Right lobe of liver (tissue), 6 donors: ENCODE data around the gene TERT. TPM values are rescaled to one million over a fixed set of nuclear protein-coding genes. Genes with fewer than 3 reads are reported as not detected.

ENCODE experiments used
- ATAC-seq, 4 donors: fragments of 200-7000 bp; cut with Tn5 transposase; one replicate each; pipeline ENCODE4 v1.9.1; 2020; ENCODE audit warnings: mild to moderate bottlenecking in 4 of 4, moderate library complexity in 4 of 4
- DNase-seq, 3 donors: peaks; one replicate each; pipeline ENCODE4 v3.0.0-alpha.2; 2020
- H3K27ac ChIP-seq, 3 donors: fragments of 200-600 bp; one replicate each; pipeline ENCODE4 v1.8.0; 2022
- H3K27me3 ChIP-seq, 2 donors: fragments of 200-600 bp; one replicate each; pipeline ENCODE4 v1.8.0; 2022
- H3K36me3 ChIP-seq, 4 donors: fragments of 200-600 bp; sonication (generic) in 1 of 4; one replicate each; pipeline versions ENCODE4 v1.5.1 to v1.8.0; 2017 to 2022; ENCODE audit warnings: control low read depth in 1 of 4
- H3K4me1 ChIP-seq, 4 donors: fragments of 200-600 bp; sonication (generic) in 1 of 4; one replicate each; pipeline versions ENCODE4 v1.5.1 to v1.8.0; 2017 to 2022; ENCODE audit warnings: control low read depth in 1 of 4
- H3K4me3 ChIP-seq, 3 donors: fragments of 200-600 bp; one replicate each; pipeline ENCODE4 v1.8.0; 2022
- H3K9me3 ChIP-seq, 4 donors: fragments of 200-600 bp; sonication (generic) in 1 of 4; one replicate each; pipeline versions ENCODE4 v1.5.1 to v1.8.0; 2017 to 2022; ENCODE audit warnings: control low read depth in 1 of 4
- CTCF ChIP-seq, 4 donors: fragments of 200-600 bp in 3 of 4; fragments of 450-650 bp in 1 of 4; IDR thresholded peaks; one replicate each; pipeline versions ENCODE4 v1.5.1 to v1.8.0; 2016 to 2022; ENCODE audit warnings: antibody characterized with exemption in 4 of 4, mild to moderate bottlenecking in 2 of 4
- POLR2A ChIP-seq: fragments of 450-650 bp; IDR thresholded peaks from one replicate; pipeline ENCODE4 v1.6.1; 2017; ENCODE audit warnings: antibody characterized with exemption, mild to moderate bottlenecking
- WGBS: methylation state at CpG from one replicate; pipeline ENCODE4 v1.1.6; 2018; ENCODE audit warnings: low coverage, low lambda C conversion rate; ENCODE audit not compliant: insufficient coverage; ENCODE audit errors: missing lambda C conversion rate; 5-methylcytosine and 5-hydroxymethylcytosine counted together
- intact Hi-C, 2 donors: fragments of 100-400 bp; cut with DNase I; formaldehyde crosslinking; loops; one replicate each; pipeline versions ENCODE4 v1.11.2 to v1.14.1; 2022
- total RNA-seq, 6 experiments: library from RNA; depleted of rRNA in 2 of 6; stranded (reverse); fragments of >200 nt in 2 of 6; fragmentation: NEBNext Ultra II Directional in 3 of 6; extraction: Animal tissue kit (Norgen Biotek cat#: 25700) in 3 of 6; gene quantifications; one replicate each; pipeline versions ENCODE4 v1.1.0 to v1.2.4, GENCODE V29; 2016 to 2023
- donor health status: DM: no; HTN: yes; CAD: no.
- donor health status: DM: no; HTN: no; CAD: no.
- donor health status: DM: no; HTN: no; CAD: no.
- donor health status: DM: no; HTN: yes; CAD: no.
- donor health status: DM: no; HTN: yes; CAD: no.

The TERT gene
- total RNA-seq, 6 experiments from 2014 or later = not detected

GRCh38 chr5:1217596-1218206, 77.2 kb downstream of the TERT start:
- no peak overlapping the region for H3K4me3 ChIP-seq
- ATAC-seq (no peak), DNase-seq (no peak)
- no peaks in the 10 kb centered on the region for H3K36me3 ChIP-seq
- intact Hi-C loops = no loop called here
- no peaks in the 10 kb centered on the region for H3K27me3 ChIP-seq
- WGBS = 33% methylated on average over 5 of the region's 24 CpGs
- no peaks in the 10 kb centered on the region for H3K9me3 ChIP-seq
- no peak for TF ChIP-seq CTCF (IDR thresholded peaks at IDR 0.05)
- TF ChIP-seq POLR2A = no peak
- H3K4me1 ChIP-seq = no peaks in the 10 kb centered on the region
- H3K27ac ChIP-seq = no peak overlapping the region

GRCh38 chr5:1216918-1217295, 78.0 kb downstream of the TERT start:
- ATAC-seq = no peak
- Histone ChIP-seq H3K36me3 (no peaks in the 10 kb centered on the region), H3K27ac (no peak overlapping the region), H3K9me3 (no peaks in the 10 kb centered on the region), H3K4me1 (no peaks in the 10 kb centered on the region), H3K4me3 (no peak overlapping the region), H3K27me3 (no peaks in the 10 kb centered on the region)
- 46% methylated on average over 2 of the region's 18 CpGs for WGBS
- no peak for DNase-seq
- TF ChIP-seq POLR2A = no peak
- no peak for TF ChIP-seq CTCF (IDR thresholded peaks at IDR 0.05)
- intact Hi-C loops = no loop called here

GRCh38 chr5:1216211-1216917, 78.5 kb downstream of the TERT start:
- DNase-seq = peak in 1 of 3 donors; percentile 31
- no CpG with 5 or more reads among the region's 38 CpGs for WGBS
- no peak for ATAC-seq
- H3K27ac ChIP-seq = no peak overlapping the region
- no peak for TF ChIP-seq POLR2A
- no peak for TF ChIP-seq CTCF (IDR thresholded peaks at IDR 0.05)
- no peaks in the 10 kb centered on the region for H3K9me3 ChIP-seq
- H3K4me1 ChIP-seq = no peaks in the 10 kb centered on the region
- H3K4me3 ChIP-seq = no peak overlapping the region
- H3K36me3 ChIP-seq = no peaks in the 10 kb centered on the region
- no peaks in the 10 kb centered on the region for H3K27me3 ChIP-seq
- intact Hi-C loops = no loop called here

- DNase-seq = peak in 1 of 3 donors; percentile 35
- Histone ChIP-seq H3K36me3 (no peaks in the 10 kb centered on the region), H3K27ac (no peak overlapping the region), H3K4me1 (no peaks in the 10 kb centered on the region), H3K27me3 (no peaks in the 10 kb centered on the region), H3K9me3 (no peaks in the 10 kb centered on the region), H3K4me3 (no peak overlapping the region)
- no peak for ATAC-seq
- TF ChIP-seq CTCF (IDR thresholded peaks at IDR 0.05) (no peak), POLR2A (no peak)
- intact Hi-C loops = no loop called here
- 79% methylated on average over 11 of the region's 23 CpGs for WGBS
Measured at GRCh38 chr5:1215320-1216096, 79.4 kb downstream of the TERT start.
